HG03280 (cell line): ENCODE data around the gene FGD5.
"Not testable (repeated sequence)": the region's sequence is repeated elsewhere in the genome, so short reads cannot be mapped to it uniquely, and the experiment has no call there.

ENCODE experiments used
- ATAC-seq: cut with Tn5 transposase; IDR thresholded peaks from one replicate; pipeline ENCODE4 v1.9.1; 2021; ENCODE audit warnings: mild to moderate bottlenecking, moderate library complexity; ENCODE audit not compliant: unreplicated experiment

FGD5 gene

DNA sequence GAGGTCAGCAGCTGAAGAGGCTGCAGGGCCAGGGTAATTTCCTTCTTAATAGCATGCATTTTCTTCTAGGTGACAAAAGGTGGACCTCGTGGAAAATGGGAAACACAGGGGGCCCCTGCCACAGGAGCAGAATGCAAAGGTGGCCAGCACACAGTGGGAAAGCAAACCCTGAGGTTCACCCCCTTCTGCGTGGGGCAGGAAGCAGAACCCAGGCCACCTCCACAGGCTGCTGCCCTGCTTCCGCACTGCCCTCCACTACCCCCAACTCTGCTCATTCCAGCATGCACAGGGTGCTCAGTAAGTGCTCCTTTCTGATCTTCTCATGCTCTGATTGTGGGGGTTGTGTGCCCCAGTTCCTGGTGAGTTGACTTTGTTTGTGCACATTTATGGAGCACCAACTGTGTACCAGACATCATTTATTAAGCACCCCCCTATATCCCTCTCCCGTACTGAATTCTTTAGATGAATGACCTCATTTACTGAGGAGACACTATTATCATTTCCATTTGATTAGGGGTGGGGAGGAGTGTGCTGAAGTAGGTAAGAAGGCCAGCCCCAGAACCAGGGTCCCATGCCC, 12.7 kb upstream of the FGD5 start:
- no peak for ATAC-seq

- no peak for ATAC-seq
These were observed 12.0 kb upstream of the FGD5 start for GRCh38 chr3:14806641-14807263.

DNA sequence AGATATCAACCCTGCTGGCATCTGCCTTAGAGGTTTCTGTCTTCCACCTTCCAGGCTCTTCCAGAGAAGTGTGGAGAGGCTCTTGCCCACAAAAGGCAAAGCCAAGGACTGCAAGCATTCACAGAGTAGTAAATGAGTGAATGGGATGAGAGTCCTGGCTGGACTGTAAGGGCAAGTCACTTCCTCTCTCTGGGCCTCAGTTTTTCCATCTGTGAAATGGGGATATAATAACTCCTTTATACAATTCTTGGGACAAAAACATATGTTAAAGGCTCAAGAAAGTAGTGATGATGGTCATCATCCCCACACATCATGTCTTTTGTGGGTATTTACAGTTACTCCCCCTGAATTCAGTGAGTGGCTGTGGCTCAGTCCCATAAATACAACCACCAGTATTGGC, 10.7 kb upstream of the FGD5 start:
- ATAC-seq: no peak

DNA sequence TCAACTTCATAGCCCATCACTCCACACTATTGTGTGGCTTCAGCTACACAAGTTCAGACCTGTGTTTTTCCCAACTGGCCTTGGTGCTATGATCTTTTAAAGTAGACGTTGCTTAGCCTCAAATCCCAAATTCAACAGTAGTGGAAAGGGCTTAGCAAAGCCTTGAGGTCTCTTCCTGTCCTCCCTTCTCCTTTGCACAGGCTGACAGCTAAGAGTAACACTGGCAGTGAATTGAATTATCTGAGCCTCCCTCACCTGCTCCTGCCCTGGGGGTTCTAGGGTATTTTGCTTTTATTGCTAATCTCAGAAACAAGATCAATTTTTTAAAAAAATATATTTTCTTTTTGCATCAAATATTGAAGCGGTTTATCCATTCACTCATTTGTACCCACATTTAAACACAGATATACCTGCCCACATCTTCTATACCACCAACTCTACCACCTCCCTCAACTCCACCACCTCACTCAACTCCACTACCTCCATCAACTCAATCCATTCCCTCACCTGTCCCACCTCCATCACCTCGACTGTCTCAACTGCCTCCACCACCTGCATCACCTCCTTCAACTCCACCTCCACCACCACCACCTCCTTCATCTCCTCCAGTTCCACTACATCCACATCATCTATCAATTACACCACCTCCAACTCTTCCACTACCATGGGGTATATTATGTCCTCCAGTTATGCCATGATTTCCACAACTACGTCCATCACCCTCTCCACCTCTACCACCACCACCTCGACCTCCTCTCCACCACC, 10.1 kb upstream of the FGD5 start:
- ATAC-seq: no peak

- ATAC-seq: not testable (repeated sequence)
These were observed 9.2 kb upstream of the FGD5 start for GRCh38 chr3:14809611-14810010.

DNA sequence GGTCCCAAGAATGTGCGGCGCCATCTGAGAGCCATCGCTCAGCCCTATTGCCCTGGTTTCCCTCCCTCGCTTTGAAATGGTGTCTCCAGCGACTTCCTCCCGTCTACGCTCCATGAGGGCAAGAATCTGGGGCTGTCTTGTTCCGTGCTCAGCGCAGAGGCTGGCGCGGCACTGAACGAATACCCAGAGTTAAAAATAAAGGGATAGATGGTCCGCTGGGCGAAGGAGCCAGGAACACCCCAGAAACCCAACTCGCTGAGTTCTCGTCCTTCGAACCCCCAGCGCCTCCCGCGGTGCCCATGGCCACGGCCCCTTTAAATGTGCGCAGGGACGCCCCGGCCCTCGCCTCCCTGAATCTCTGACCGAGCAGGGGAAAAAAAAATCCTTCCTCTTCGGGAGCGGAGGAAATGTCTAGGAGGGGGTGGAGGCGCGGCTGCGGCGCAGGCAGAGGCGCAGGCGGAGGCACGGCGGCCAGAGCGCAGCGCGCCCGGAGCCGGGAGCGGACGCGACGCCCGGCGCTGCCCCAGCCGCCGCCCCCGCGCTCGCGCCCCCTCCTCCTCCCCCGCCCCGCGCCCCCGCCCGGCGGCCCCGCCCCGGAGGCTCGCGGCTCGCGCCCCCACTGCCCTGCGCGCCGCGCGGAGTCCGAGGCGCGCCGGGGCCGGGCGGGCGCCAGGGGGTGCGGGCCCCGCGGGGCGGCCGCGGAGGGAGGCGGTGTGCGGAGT, 8.5 kb upstream of the FGD5 start:
- no peak for ATAC-seq

GRCh38 chr3:14810801-14811661, 7.7 kb upstream of the FGD5 start:
- no peak for ATAC-seq

DNA sequence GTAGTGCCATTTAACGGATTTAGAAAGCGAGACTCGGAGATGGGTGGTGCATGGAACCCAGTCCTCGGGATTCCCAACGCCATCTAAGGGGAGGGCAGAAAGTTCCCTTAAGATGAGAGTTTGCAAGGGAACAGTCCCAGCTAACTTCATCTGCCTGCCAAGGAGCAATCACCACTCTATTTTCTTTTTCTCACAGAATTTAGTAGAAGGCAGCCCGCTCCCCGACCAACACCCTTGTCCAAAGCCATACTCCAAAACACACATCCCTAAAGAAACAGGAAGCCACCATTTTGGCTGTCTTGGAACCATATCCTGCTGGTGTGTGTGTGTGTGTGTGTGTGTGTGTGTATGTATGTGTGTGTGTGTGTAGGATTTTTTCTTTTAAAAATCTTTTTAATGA, 7.1 kb upstream of the FGD5 start:
- no peak for ATAC-seq

DNA sequence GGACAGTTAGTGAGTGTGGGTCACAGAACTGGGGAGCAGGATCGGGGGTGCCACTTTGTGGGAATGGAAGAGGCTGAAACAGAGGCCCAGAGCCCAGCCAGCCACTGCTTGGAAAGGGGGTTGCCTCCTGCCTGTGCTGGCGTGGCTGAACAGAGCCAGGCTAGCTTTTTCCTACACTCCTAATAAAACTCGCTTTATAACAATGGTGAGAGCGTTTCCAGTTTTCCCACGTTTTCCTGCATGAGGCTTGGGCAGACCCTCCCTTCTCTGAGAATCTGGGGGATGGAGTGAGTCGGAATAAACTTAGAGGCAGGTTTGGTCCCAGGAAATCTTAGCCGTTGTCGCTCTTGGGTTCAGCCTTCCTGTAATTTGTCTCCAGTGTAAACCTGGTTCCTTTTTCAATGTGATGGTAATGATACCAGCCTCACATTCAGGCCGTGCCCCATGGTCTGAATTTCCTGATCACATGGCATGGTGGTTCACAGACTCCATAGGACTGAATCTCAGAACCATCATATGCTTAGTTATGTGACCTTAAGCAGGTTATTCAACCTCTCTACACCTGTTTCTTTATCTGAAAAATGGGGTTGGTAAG, 6.5 kb upstream of the FGD5 start:
- ATAC-seq: no peak

GRCh38 chr3:14814411-14814871, 4.3 kb upstream of the FGD5 start:
- no peak for ATAC-seq

GRCh38 chr3:14816359-14816758, 2.4 kb upstream of the FGD5 start:
- ATAC-seq: no peak

GRCh38 chr3:14819671-14820070, 909 bp downstream of the FGD5 start:
- ATAC-seq: no peak

- ATAC-seq: no peak
These were observed 1.4 kb downstream of the FGD5 start for GRCh38 chr3:14820156-14820555.

- no peak for ATAC-seq
These were observed 2.4 kb downstream of the FGD5 start for GRCh38 chr3:14821151-14821550.

DNA sequence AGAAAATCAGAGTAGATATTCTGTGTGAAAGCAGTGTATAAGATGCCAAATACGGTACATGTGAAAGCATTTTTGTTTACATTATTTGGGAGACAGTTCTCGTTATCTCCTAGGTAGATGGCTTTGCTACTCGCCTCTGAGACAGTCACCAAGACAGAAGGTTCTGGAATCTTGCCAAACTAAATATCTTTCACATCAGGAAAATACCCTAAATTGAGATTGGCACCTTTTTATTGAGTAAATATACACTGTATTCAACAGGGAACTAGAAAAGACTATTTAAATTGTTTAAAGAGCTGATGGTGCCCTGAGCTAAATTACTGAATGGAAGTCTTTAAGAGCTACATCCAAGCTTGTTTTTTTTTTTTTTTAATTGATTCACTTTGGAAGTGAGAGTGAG, 3.4 kb downstream of the FGD5 start:
- ATAC-seq: no peak

DNA sequence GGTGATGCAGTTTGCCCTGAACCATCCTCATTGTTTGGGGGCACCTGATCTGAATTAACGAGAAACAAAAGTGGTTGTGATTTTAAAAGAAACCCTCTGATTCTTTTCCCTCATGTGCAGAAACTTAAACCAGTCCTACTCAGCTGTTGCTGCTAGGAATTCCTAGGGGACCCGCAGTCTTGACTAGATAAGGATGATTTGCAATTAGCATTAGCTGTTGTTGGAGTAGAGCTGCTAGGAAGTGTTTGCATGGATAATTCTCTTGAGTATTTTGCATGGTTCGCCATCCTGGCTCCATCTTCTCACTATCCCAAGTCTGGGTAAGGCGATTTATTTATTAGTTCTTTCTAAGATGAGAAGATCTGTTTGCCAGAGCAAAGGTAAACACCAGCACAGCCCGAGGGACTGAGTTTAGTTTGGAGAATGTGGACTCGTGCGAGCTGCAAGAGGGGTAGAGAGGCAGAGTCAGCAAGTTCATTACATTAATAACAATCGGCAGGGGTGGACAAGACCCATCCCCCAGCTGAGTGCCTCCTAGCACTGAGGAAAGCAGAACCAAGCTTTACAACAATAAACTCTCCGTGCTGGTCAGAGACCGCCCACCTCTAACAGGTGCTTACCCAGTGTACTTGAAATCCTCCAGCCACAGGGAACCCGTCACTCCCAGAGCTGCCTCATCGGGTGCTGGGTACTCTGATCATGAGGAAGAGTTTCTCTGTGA, 4.1 kb downstream of the FGD5 start:
- no peak for ATAC-seq

GRCh38 chr3:14823393-14823792, 4.6 kb downstream of the FGD5 start:
- no peak for ATAC-seq

GRCh38 chr3:14823910-14824629, 5.3 kb downstream of the FGD5 start:
- ATAC-seq: no peak

- ATAC-seq: no peak
These were observed 5.9 kb downstream of the FGD5 start for GRCh38 chr3:14824646-14825045.
